DOHH2 (cell line): ENCODE measurements around the gene STOML3.

Experiments
- H3F3A ChIP-seq: fragments of 200-600 bp; sonication (generic), shearing (Covaris generic); 2 replicates; pipeline ENCODE4 v1.6.0; 2016; ENCODE audit warnings: antibody characterized with exemption, mild to moderate bottlenecking; ENCODE audit not compliant: control insufficient read depth, insufficient read depth
- H3K27ac ChIP-seq: fragments of 200-600 bp; sonication (generic); 2 replicates; pipeline ENCODE4 v1.5.1; 2014; ENCODE audit warnings: low read depth, mild to moderate bottlenecking, low read length, moderate library complexity
- H3K27me3 ChIP-seq: fragments of 200-600 bp; sonication (generic); 2 replicates; pipeline ENCODE4 v1.6.1; 2014; ENCODE audit warnings: mild to moderate bottlenecking, low read length, mixed read lengths; ENCODE audit not compliant: control insufficient read depth
- H3K36me3 ChIP-seq: fragments of 200-600 bp; sonication (generic); 2 replicates; pipeline ENCODE4 v1.6.1; 2014; ENCODE audit warnings: mild to moderate bottlenecking, low read length, moderate library complexity, mixed read lengths; ENCODE audit not compliant: control insufficient read depth
- H3K4me1 ChIP-seq: fragments of 200-600 bp; sonication (generic); 2 replicates; pipeline ENCODE4 v1.6.1; 2014; ENCODE audit warnings: mild to moderate bottlenecking, low read length, mixed read lengths; ENCODE audit not compliant: control insufficient read depth
- H3K4me2 ChIP-seq: fragments of 200-600 bp; sonication (generic); 2 replicates; pipeline ENCODE4 v1.6.0; 2014; ENCODE audit warnings: mild to moderate bottlenecking, low read length, moderate library complexity
- H3K4me3 ChIP-seq: fragments of 200-600 bp; sonication (generic); 2 replicates; pipeline ENCODE4 v1.5.1; 2014; ENCODE audit warnings: mild to moderate bottlenecking, low read length, mixed read lengths
- H3K79me2 ChIP-seq: fragments of 200-600 bp; sonication (generic); 2 replicates; pipeline ENCODE4 v1.6.1; 2014; ENCODE audit warnings: mild to moderate bottlenecking, low read length, mixed read lengths; ENCODE audit not compliant: control insufficient read depth
- H3K9me2 ChIP-seq: fragments of 200-600 bp; sonication (generic); replicated peaks from 2 replicates; pipeline ENCODE4 v1.6.1; 2014; ENCODE audit warnings: mild to moderate bottlenecking, low read length, mixed read lengths; ENCODE audit not compliant: control insufficient read depth
- H3K9me3 ChIP-seq: fragments of 200-600 bp; sonication (generic); 2 replicates; pipeline ENCODE4 v1.6.1; 2014; ENCODE audit warnings: antibody characterized with exemption, low read length, mixed read lengths; ENCODE audit not compliant: control insufficient read depth, insufficient read depth
- H4K20me1 ChIP-seq: fragments of 200-600 bp; sonication (generic); 2 replicates; pipeline ENCODE4 v1.6.0; 2014; ENCODE audit warnings: low read depth, mild to moderate bottlenecking, antibody characterized with exemption, low read length, moderate library complexity; ENCODE audit not compliant: control insufficient read depth, insufficient read depth
- EZH2phosphoT487 ChIP-seq: fragments of 200-600 bp; sonication (generic); IDR thresholded peaks from 2 replicates; pipeline ENCODE4 v1.6.1; 2017; ENCODE audit warnings: borderline replicate concordance, mild to moderate bottlenecking, antibody characterized with exemption, low read length, moderate library complexity, mixed read lengths
- TF ChIP-seq, protein P1 (sequence below): fragments of 200-600 bp; sonication (generic); IDR thresholded peaks from one replicate; pipeline ENCODE4 v1.5.1; 2014; ENCODE audit warnings: antibody characterized with exemption, mild to moderate bottlenecking, low read depth, low read length; ENCODE audit not compliant: poor library complexity, severe bottlenecking

Gene STOML3

DNA sequence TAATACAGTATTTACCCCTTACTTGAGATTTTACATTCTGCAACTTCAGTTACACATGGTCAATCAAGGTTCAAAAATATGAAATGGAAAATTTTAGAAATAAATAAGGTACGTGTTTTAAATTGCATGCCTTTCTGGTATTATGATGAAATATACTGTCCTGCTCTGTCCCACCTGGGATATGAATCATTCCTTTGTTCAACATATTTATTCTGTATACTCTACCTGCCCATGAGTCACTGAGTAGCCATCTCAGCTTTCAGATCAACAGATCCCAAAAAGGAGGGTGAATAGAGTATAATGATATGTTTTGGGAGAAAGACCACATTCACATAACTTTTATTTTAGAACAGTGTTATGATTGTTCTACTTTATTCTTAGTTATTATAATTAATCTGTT is 37.8 kb downstream of the STOML3 start:
- Histone ChIP-seq H3K9me2 (no peaks in the 10 kb centered on the region), H3K27ac (no peak overlapping the region), H3K4me1 (no peaks in the 10 kb centered on the region), H3K4me3 (no peak overlapping the region), H3K9me3 (no peaks in the 10 kb centered on the region), H3K79me2 (no peaks in the 10 kb centered on the region), H3F3A (no peaks in the 10 kb centered on the region), H3K27me3 (no peaks in the 10 kb centered on the region), H4K20me1 (no peaks in the 10 kb centered on the region), H3K36me3 (no peaks in the 10 kb centered on the region), H3K4me2 (no peak overlapping the region)
- TF ChIP-seq, protein P1, sequence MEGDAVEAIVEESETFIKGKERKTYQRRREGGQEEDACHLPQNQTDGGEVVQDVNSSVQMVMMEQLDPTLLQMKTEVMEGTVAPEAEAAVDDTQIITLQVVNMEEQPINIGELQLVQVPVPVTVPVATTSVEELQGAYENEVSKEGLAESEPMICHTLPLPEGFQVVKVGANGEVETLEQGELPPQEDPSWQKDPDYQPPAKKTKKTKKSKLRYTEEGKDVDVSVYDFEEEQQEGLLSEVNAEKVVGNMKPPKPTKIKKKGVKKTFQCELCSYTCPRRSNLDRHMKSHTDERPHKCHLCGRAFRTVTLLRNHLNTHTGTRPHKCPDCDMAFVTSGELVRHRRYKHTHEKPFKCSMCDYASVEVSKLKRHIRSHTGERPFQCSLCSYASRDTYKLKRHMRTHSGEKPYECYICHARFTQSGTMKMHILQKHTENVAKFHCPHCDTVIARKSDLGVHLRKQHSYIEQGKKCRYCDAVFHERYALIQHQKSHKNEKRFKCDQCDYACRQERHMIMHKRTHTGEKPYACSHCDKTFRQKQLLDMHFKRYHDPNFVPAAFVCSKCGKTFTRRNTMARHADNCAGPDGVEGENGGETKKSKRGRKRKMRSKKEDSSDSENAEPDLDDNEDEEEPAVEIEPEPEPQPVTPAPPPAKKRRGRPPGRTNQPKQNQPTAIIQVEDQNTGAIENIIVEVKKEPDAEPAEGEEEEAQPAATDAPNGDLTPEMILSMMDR, result no peak
- TF ChIP-seq EZH2phosphoT487, result no peak

- Histone ChIP-seq H3K79me2 (no peaks in the 10 kb centered on the region), H3K9me3 (no peaks in the 10 kb centered on the region), H3K4me3 (no peak overlapping the region), H3F3A (no peaks in the 10 kb centered on the region), H3K9me2 (no peaks in the 10 kb centered on the region), H3K4me1 (no peaks in the 10 kb centered on the region), H3K27me3 (no peaks in the 10 kb centered on the region), H3K4me2 (no peak overlapping the region), H4K20me1 (no peaks in the 10 kb centered on the region), H3K36me3 (no peaks in the 10 kb centered on the region), H3K27ac (no peak overlapping the region)
- TF ChIP-seq, protein P1, result no peak
- TF ChIP-seq EZH2phosphoT487, result no peak
These were observed 38.9 kb downstream of the STOML3 start for GRCh38 chr13:38951525-38952313.

- Histone ChIP-seq H3F3A (no peaks in the 10 kb centered on the region), H3K4me3 (no peak overlapping the region), H3K9me3 (no peaks in the 10 kb centered on the region), H3K4me1 (no peaks in the 10 kb centered on the region), H3K4me2 (no peak overlapping the region), H3K9me2 (no peaks in the 10 kb centered on the region), H4K20me1 (no peaks in the 10 kb centered on the region), H3K36me3 (no peaks in the 10 kb centered on the region), H3K27ac (no peak overlapping the region), H3K79me2 (no peaks in the 10 kb centered on the region), H3K27me3 (no peaks in the 10 kb centered on the region)
- TF ChIP-seq, protein P1, result no peak
- TF ChIP-seq EZH2phosphoT487, result no peak
These were observed 39.6 kb downstream of the STOML3 start for GRCh38 chr13:38950987-38951386.
